Gastrocnemius medialis (tissue), 4 donors: ENCODE data around the gene CAPN5. TPM values are rescaled to one million over a fixed set of nuclear protein-coding genes. Genes with fewer than 3 reads are reported as not detected.
"Not testable (repeated sequence)": the region's sequence is repeated elsewhere in the genome, so short reads cannot be mapped to it uniquely, and the experiment has no call there.

Experiments used
- ATAC-seq, 2 donors: fragments of 150-250 bp; one replicate each; pipeline ENCODE4 v1.9.1; 2016
- DNase-seq, 2 donors: peaks; one replicate each; pipeline ENCODE4 v3.0.0-alpha.2; 2019
- H3K27ac ChIP-seq, 4 donors: fragments of 200-600 bp; sonication (generic); 1 replicate in 1 of 4; 2 replicates in 3 of 4; pipeline ENCODE4 v1.5.1; 2016 to 2018; ENCODE audit warnings: mild to moderate bottlenecking in 2 of 4, moderate library complexity in 1 of 4
- H3K27me3 ChIP-seq, 3 donors: fragments of 200-600 bp; sonication (generic) in 2 of 3; 1 replicate in 1 of 3; 2 replicates in 2 of 3; pipeline versions ENCODE4 v1.5.1 to v1.6.0; 2016 to 2019; ENCODE audit warnings: mild to moderate bottlenecking in 1 of 3, moderate library complexity in 1 of 3
- H3K36me3 ChIP-seq, 2 donors: fragments of 200-600 bp; sonication (generic) in 1 of 2; one replicate each; pipeline ENCODE4 v1.5.1; 2017 to 2018
- H3K4me1 ChIP-seq, 2 donors: fragments of 200-600 bp; sonication (generic) in 1 of 2; one replicate each; pipeline ENCODE4 v1.5.1; 2016 to 2017; ENCODE audit warnings: mild to moderate bottlenecking in 2 of 2
- H3K4me3 ChIP-seq, 4 donors: fragments of 200-600 bp; sonication (generic) in 3 of 4; 1 replicate in 1 of 4; 2 replicates in 3 of 4; pipeline ENCODE4 v1.5.1; 2016 to 2019; ENCODE audit warnings: mild to moderate bottlenecking in 2 of 4
- H3K9me3 ChIP-seq, 3 donors: fragments of 200-600 bp; sonication (generic) in 2 of 3; 1 replicate in 1 of 3; 2 replicates in 2 of 3; pipeline ENCODE4 v1.5.1; 2016 to 2019
- POLR2A ChIP-seq, 2 donors: fragments of 450-650 bp; IDR thresholded peaks; one replicate each; pipeline ENCODE4 v1.6.1; 2017; ENCODE audit warnings: antibody characterized with exemption in 2 of 2, mild to moderate bottlenecking in 2 of 2, moderate library complexity in 2 of 2
- in situ Hi-C, 4 donors: fragments of 200-750 bp; cut with MboI; loops; one replicate each; pipeline versions ENCODE4 v1.15.0 to v1.8.0; 2017; ENCODE audit warnings: low sequenced_read_pairs in 4 of 4
- intact Hi-C: fragments of 100-400 bp; cut with DNase I; formaldehyde crosslinking; loops from one replicate; pipeline ENCODE4 v1.15.1; 2023; ENCODE audit warnings: low total_unique reads
- total RNA-seq, 4 donors: library from RNA; depleted of rRNA; stranded (reverse); fragments of >200 nt; gene quantifications; one replicate each; pipeline versions ENCODE4 v1.1.0 to v1.2.3, GENCODE V29; 2016
- TF ChIP-seq, protein P1 (sequence below), 5 experiments: fragments of 450-650 bp in 3 of 5; fragments of 200-600 bp in 2 of 5; sonication (generic) in 2 of 5; IDR thresholded peaks in 4 of 5; conservative IDR thresholded peaks in 1 of 5; 1 replicate in 4 of 5; 2 replicates in 1 of 5; pipeline ENCODE4 v1.5.1; 2016 to 2019; ENCODE audit warnings: antibody characterized with exemption in 5 of 5, mild to moderate bottlenecking in 3 of 5, moderate library complexity in 3 of 5

Gene CAPN5
- total RNA-seq, result 10 to 100 TPM in 1 of 4 donors, 1 to 10 TPM in 1, under 1 TPM in 2; 0.58 to 12.4 (median 1.5) TPM

DNA sequence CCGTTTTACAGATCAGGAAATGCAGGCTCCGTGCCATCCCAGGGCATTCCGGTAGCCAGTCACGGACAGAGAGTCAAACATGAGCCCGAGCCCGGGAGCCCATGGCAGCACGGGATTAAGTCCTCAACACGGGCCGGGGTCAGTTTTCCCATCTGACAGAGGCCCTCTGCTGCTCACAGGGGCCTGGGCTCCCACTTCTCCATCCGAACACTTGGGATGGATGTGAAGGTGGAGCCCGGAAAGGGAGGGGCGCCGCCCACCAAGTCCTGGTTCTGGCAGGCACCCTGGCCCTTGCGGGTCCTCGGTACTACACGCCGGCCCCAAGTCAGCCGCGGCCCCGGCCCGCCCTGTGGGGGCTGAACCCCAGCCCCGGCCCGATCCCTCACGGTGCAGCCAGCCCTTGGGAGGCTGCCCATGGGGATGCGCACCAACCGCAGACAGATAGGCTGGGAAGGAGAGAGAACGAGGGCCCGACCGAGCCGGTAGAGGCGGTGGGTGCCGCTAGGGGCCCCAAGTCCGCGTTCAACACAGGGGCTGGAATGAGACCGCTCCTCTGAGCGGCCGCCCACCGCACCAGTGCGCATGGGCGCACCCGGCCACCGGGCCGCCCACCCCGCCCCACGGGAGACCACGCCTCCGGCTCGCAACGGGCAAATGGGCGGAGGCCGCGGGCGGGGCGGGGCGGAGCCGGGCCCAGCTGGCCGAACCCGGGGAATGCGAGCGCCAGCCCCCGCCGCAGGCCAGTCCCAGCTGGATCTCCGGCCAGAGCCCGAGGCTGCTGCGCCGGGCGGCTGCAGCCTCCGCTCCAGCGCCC lies at the start of gene CAPN5:
CAPN5 (plus strand) TSS at position 743 of the 814 bp plus-strand sequence. CDS start 17,916 bp downstream, outside the sequence.
- DNase-seq (peak; percentile 73 to 84), ATAC-seq (peak; percentile 90 to 95)
- Histone ChIP-seq H3K27me3 (no peaks in the 10 kb centered on the region), H3K9me3 (no peaks in the 10 kb centered on the region), H3K36me3 (no peaks in the 10 kb centered on the region), H3K4me1 (peaks cover 7 to 16% of the 10 kb centered on the region in 2 donors), H3K27ac (peak within 1 kb of the TSS; percentile 83 to 88 (median 84)), H3K4me3 (peak within 1 kb of the TSS; percentile 74 to 92 (median 83))
- in situ Hi-C loops (no loop called here), intact Hi-C loops (loop anchor here (1.0 kb wide), 1 partner anchor 19 kb away; no protein-coding TSS in a partner anchor)
- TF ChIP-seq, protein P1, sequence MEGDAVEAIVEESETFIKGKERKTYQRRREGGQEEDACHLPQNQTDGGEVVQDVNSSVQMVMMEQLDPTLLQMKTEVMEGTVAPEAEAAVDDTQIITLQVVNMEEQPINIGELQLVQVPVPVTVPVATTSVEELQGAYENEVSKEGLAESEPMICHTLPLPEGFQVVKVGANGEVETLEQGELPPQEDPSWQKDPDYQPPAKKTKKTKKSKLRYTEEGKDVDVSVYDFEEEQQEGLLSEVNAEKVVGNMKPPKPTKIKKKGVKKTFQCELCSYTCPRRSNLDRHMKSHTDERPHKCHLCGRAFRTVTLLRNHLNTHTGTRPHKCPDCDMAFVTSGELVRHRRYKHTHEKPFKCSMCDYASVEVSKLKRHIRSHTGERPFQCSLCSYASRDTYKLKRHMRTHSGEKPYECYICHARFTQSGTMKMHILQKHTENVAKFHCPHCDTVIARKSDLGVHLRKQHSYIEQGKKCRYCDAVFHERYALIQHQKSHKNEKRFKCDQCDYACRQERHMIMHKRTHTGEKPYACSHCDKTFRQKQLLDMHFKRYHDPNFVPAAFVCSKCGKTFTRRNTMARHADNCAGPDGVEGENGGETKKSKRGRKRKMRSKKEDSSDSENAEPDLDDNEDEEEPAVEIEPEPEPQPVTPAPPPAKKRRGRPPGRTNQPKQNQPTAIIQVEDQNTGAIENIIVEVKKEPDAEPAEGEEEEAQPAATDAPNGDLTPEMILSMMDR (IDR thresholded peaks at IDR 0.05 in 4 of 5, conservative IDR thresholded peaks at IDR 0.05 in 1 of 5), result peak in 4 of 5 experiments; percentile 29 to 38 (median 37)
- TF ChIP-seq POLR2A (IDR thresholded peaks at IDR 0.05), result peak; percentile 79 to 80

DNA sequence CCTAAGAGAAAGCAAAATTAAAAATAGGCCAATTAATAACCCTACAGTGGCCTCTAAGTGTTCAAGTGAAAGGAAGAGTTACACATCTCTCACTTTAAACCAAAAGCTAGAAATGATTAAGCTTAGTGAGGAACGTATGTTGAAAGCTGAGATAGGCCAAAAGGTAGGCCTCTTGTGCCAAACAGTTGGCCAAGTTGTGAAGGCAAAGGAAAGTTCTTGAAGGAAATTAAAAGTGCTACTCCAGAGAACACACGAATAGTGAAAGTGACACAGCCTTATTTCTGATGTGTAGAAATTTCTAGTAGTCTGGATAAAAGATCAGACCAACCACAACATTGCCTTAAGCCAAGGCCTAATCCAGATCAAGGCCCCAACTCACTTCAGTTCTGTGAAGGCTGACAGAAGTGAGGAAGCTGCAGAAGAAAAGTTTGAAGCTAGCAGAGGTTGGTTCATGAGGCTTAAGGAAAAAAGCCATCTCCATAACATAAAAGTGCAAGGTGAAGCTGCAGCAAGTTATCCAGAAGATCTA lies 48.3 kb upstream of the CAPN5 start:
- intact Hi-C loops, H3K4me1 ChIP-seq, H3K36me3 ChIP-seq, in situ Hi-C loops, H3K4me3 ChIP-seq, DNase-seq, H3K27ac ChIP-seq, H3K9me3 ChIP-seq, H3K27me3 ChIP-seq, ATAC-seq: not testable (repeated sequence)

DNA sequence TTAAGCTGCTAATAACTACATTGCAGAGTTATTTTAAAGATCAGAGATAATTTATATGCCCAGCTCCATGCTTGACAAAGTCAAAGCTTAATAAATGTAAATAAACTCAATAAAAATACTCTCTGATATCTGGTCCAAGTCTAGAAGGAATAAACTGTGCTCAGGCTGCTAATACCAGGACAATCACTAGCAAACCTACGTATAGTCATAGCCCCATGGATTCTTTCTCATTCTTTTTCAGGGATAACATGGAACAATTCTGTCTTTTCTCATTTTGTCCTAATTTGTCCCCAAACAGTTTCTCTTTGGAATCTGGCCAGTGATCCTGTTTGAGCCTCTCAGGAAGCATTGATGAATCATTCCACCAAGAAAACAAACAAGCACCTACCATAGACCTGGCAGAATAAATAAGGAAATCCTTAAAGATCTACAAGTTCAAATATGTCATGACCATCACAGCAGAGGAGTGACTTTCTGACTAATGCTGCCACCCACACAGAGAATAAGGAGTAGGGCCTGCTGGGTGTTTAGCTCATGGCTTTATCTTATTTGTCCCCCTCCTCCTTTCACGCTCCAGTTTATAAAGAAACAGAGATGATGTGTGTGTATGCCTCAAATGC lies 46.7 kb upstream of the CAPN5 start:
- H3K36me3 ChIP-seq, result no peaks in the 10 kb centered on the region

DNA sequence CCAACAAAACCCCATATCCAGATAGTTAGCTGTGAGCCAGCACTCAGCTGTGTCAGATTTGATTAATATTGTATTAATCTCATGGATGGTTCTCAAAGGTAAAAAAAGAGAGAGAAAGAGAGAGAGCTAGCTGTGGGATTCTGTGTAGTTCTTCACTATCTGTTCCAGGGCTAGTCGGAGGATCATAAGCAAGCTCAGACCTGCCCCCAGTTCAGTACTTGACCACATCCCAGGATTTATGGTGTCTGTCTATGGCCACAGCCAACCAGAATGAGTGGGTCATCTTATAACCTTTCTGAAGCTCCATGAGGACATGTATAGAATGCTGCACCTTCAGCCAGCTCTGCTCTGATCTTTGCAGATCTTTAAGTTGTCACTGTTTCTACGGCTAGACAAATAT lies 46.0 kb upstream of the CAPN5 start:
- Histone ChIP-seq H3K27ac (no peak overlapping the region), H3K36me3 (no peaks in the 10 kb centered on the region), H3K9me3 (no peaks in the 10 kb centered on the region), H3K4me3 (no peak overlapping the region), H3K4me1 (no peaks in the 10 kb centered on the region), H3K27me3 (no peaks in the 10 kb centered on the region)
- ATAC-seq (no peak), DNase-seq (no peak)
- TF ChIP-seq, protein P1 (IDR thresholded peaks at IDR 0.05 in 4 of 5, conservative IDR thresholded peaks at IDR 0.05 in 1 of 5), result no peak
- TF ChIP-seq POLR2A (IDR thresholded peaks at IDR 0.05), result no peak
- intact Hi-C loops, result no loop called here
- in situ Hi-C loops, result no loop called here

More for the DNA sequence above, 46.7 kb upstream of the CAPN5 start:
- TF ChIP-seq, protein P1 (IDR thresholded peaks at IDR 0.05 in 4 of 5, conservative IDR thresholded peaks at IDR 0.05 in 1 of 5), result no peak
- TF ChIP-seq POLR2A (IDR thresholded peaks at IDR 0.05), result no peak
- ATAC-seq, result no peak
- intact Hi-C loops, result no loop called here
- Histone ChIP-seq H3K27me3 (no peaks in the 10 kb centered on the region), H3K4me3 (no peak overlapping the region), H3K9me3 (no peaks in the 10 kb centered on the region), H3K4me1 (no peaks in the 10 kb centered on the region), H3K27ac (no peak overlapping the region)
- in situ Hi-C loops, result no loop called here
- DNase-seq, result no peak

DNA sequence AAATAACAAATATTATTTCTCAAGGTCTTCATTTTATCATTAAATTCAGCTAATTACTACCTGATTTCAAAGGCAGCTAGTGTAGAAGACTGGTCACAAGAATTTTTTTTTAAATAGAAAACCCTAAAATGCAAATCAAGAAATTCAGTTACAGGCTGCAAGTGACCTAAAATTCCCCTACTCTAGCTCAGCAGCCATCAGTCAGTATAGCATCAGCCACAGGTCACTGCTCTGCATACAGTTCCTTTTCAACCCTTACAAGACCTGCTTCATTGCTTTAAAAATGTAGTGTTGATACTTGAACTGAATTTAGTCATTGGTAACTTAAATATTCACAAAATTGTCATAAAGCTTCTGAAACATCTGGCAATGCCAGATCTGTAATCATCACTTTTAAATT lies 42.0 kb upstream of the CAPN5 start:
- in situ Hi-C loops (no loop called here), intact Hi-C loops (no loop called here)
- TF ChIP-seq, protein P1 (IDR thresholded peaks at IDR 0.05 in 4 of 5, conservative IDR thresholded peaks at IDR 0.05 in 1 of 5), result no peak
- TF ChIP-seq POLR2A (IDR thresholded peaks at IDR 0.05), result no peak

More for the DNA sequence above, 42.0 kb upstream of the CAPN5 start:
- Histone ChIP-seq H3K27ac (no peak overlapping the region), H3K4me1 (peaks cover 0 to 4% of the 10 kb centered on the region in 2 donors), H3K27me3 (no peaks in the 10 kb centered on the region), H3K9me3 (no peaks in the 10 kb centered on the region), H3K4me3 (no peak overlapping the region), H3K36me3 (no peaks in the 10 kb centered on the region)
- ATAC-seq, result no peak
- DNase-seq, result no peak
